Glutamatergic neuron (in vitro differentiated cells): ENCODE data around the gene SLC44A4. TPM values are rescaled to one million over a fixed set of nuclear protein-coding genes. Genes with fewer than 3 reads are reported as not detected.

Experiments
- DNase-seq: peaks from one replicate; pipeline ENCODE4 v3.0.0; 2022
- H3K27ac Mint-ChIP-seq: one replicate; pipeline ENCODE4 v1.8.0; 2020; ENCODE audit warnings: mild to moderate bottlenecking, mixed read lengths, inconsistent platforms; ENCODE audit not compliant: unreplicated experiment
- H3K27me3 Mint-ChIP-seq: one replicate; pipeline ENCODE4 v1.8.0; 2020; ENCODE audit warnings: mild to moderate bottlenecking, moderate library complexity, mixed read lengths, inconsistent platforms; ENCODE audit not compliant: unreplicated experiment
- H3K36me3 Mint-ChIP-seq: one replicate; pipeline ENCODE4 v1.8.0; 2020; ENCODE audit warnings: mild to moderate bottlenecking, mixed read lengths, inconsistent platforms; ENCODE audit not compliant: unreplicated experiment
- H3K4me1 Mint-ChIP-seq: one replicate; pipeline ENCODE4 v1.8.0; 2020; ENCODE audit warnings: mild to moderate bottlenecking, low read depth, mixed read lengths, inconsistent platforms; ENCODE audit not compliant: unreplicated experiment
- H3K4me3 Mint-ChIP-seq: one replicate; pipeline ENCODE4 v1.8.0; 2020; ENCODE audit warnings: mild to moderate bottlenecking, mixed read lengths, inconsistent platforms; ENCODE audit not compliant: unreplicated experiment
- H3K9me3 Mint-ChIP-seq: one replicate; pipeline ENCODE4 v1.8.0; 2020; ENCODE audit warnings: mild to moderate bottlenecking, moderate library complexity, mixed read lengths, inconsistent platforms; ENCODE audit not compliant: unreplicated experiment
- total RNA-seq: library from RNA; stranded (reverse); fragmentation: NEBNext Ultra II Directional; extraction: Animal tissue kit (Norgen Biotek cat#: 25700); gene quantifications from one replicate; pipeline ENCODE4 v1.2.1, GENCODE V29; 2021; ENCODE audit not compliant: unreplicated experiment
- TF ChIP-seq, protein P1 (sequence below): fragments of 200-600 bp; sonication (generic); IDR thresholded peaks from one replicate; pipeline ENCODE4 v1.5.0; 2021; ENCODE audit not compliant: partially characterized antibody, unreplicated experiment

The SLC44A4 gene
- total RNA-seq, 1 donor from 2014 or later, result not detected

GRCh38 chr6:31884528-31885035 is 5.8 kb upstream of the SLC44A4 start:
- H3K27me3 Mint-ChIP-seq, result peaks cover 9% of the 10 kb centered on the region
- peaks cover 8% of the 10 kb centered on the region for H3K9me3 Mint-ChIP-seq
- DNase-seq, result no peak
- TF ChIP-seq, protein P1, sequence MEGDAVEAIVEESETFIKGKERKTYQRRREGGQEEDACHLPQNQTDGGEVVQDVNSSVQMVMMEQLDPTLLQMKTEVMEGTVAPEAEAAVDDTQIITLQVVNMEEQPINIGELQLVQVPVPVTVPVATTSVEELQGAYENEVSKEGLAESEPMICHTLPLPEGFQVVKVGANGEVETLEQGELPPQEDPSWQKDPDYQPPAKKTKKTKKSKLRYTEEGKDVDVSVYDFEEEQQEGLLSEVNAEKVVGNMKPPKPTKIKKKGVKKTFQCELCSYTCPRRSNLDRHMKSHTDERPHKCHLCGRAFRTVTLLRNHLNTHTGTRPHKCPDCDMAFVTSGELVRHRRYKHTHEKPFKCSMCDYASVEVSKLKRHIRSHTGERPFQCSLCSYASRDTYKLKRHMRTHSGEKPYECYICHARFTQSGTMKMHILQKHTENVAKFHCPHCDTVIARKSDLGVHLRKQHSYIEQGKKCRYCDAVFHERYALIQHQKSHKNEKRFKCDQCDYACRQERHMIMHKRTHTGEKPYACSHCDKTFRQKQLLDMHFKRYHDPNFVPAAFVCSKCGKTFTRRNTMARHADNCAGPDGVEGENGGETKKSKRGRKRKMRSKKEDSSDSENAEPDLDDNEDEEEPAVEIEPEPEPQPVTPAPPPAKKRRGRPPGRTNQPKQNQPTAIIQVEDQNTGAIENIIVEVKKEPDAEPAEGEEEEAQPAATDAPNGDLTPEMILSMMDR, result no peak
- peaks cover 7% of the 10 kb centered on the region for H3K4me1 Mint-ChIP-seq
- no peak overlapping the region for H3K27ac Mint-ChIP-seq
- H3K4me3 Mint-ChIP-seq, result no peak overlapping the region
- peaks cover 10% of the 10 kb centered on the region for H3K36me3 Mint-ChIP-seq

DNA sequence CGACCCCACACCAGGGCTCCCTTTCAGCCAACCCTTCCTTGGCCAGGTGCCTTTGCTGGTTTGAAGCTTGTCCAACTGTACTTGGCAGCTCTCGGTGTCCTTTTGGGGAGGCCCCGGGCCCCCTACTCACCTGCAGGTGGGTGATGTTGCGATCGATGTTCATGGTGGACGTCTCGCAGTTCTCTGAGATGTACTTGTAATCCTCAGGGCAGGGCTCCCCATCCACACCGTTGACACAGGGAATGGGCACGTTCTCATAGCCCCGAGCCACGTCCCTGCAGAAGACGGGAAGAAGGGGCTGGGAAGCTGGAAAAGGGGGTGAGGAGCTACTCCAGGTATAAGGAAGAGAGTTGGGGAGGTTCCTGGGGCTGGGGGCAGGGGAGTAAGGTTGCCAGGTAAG is 4.9 kb upstream of the SLC44A4 start:
- H3K4me3 Mint-ChIP-seq, result no peak overlapping the region
- TF ChIP-seq, protein P1, result no peak
- no peak overlapping the region for H3K27ac Mint-ChIP-seq
- H3K4me1 Mint-ChIP-seq, result peaks cover 9% of the 10 kb centered on the region
- H3K27me3 Mint-ChIP-seq, result peaks cover 9% of the 10 kb centered on the region
- H3K9me3 Mint-ChIP-seq, result peaks cover 10% of the 10 kb centered on the region
- DNase-seq, result no peak
- H3K36me3 Mint-ChIP-seq, result peaks cover 10% of the 10 kb centered on the region

DNA sequence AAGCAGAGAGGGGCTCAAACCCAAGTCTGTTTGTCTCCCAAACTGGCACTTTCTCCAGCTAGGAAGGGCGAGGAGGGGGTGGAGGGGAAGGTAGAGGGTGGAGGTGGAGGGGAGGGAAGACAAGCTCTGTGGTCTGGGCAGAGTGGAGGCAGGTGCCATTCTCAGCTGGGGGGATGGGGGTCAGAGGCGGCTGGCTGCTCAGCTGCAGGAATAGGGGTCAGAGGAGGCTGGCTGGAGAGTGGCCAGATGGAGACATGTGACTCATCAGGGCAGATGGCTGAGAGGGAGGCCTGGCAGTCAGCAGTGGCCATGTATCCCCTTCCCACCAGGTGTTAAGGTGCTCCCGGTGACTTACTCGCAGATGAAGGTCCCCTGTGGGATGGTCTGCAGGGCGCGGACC is 3.5 kb upstream of the SLC44A4 start:
- H3K27ac Mint-ChIP-seq, result peak overlapping the region; percentile 91
- peak; percentile 50 for DNase-seq
- TF ChIP-seq, protein P1, result no peak
- peaks cover 10% of the 10 kb centered on the region for H3K9me3 Mint-ChIP-seq
- H3K27me3 Mint-ChIP-seq, result peaks cover 9% of the 10 kb centered on the region
- peak overlapping the region; percentile 64 for H3K4me3 Mint-ChIP-seq
- peaks cover 12% of the 10 kb centered on the region for H3K4me1 Mint-ChIP-seq
- peaks cover 10% of the 10 kb centered on the region for H3K36me3 Mint-ChIP-seq

DNA sequence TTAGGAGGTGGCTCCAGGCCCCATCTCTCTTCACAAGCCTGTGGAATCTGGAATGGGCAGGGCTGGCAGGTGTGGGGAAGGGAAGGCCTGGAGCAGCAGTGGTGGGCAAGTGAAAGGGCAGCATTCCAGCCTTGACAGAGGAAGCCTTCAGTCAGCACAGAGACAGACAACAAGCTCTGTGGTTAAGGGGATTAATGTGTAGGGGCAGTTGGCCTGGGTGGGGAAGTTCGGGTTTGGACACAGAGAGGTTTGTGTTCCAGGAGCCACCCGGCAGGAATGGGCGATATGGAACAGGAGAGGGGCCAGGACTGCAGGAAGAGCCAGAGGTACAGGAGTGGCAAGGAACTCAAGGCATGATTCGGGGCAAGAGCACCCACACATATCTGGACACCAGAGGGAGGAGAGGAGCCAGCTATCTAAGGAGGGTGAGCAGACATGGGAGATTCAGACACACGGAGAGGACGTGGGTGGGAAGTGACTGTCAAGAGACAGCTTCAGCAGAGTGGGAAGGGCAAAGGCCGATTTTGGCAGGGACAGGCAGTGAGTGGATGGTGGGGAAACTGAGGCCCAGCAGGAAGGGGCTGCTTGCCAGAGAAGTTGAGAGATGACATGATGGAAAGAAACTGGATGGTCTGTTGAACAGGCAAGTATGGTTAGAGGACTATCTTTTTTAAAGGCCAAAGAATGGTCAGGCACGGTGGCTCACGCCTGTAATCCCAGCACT is 2.5 kb upstream of the SLC44A4 start:
- TF ChIP-seq, protein P1, result no peak
- no peak for DNase-seq
- peaks cover 10% of the 10 kb centered on the region for H3K9me3 Mint-ChIP-seq
- peak overlapping the region; percentile 2 for H3K4me3 Mint-ChIP-seq
- peak overlapping the region; percentile 24 for H3K27ac Mint-ChIP-seq
- peaks cover 12% of the 10 kb centered on the region for H3K4me1 Mint-ChIP-seq
- peaks cover 9% of the 10 kb centered on the region for H3K27me3 Mint-ChIP-seq
- peaks cover 9% of the 10 kb centered on the region for H3K36me3 Mint-ChIP-seq

GRCh38 chr6:31880616-31881015 is 1.8 kb upstream of the SLC44A4 start:
- Mint-ChIP-seq H3K4me3 (no peak overlapping the region), H3K27me3 (peaks cover 12% of the 10 kb centered on the region), H3K36me3 (peaks cover 5% of the 10 kb centered on the region), H3K27ac (no peak overlapping the region), H3K4me1 (peaks cover 12% of the 10 kb centered on the region), H3K9me3 (peaks cover 9% of the 10 kb centered on the region)
- TF ChIP-seq, protein P1, result no peak
- DNase-seq, result no peak
